GM21381 (cell line): Measurements from ENCODE around the gene OTOA.
"Not testable (repeated sequence)": the region's sequence is repeated elsewhere in the genome, so short reads cannot be mapped to it uniquely, and the experiment has no call there.

Experiments used
- ATAC-seq: cut with Tn5 transposase; IDR thresholded peaks from one replicate; pipeline ENCODE4 v1.9.1; 2021; ENCODE audit warnings: mild to moderate bottlenecking, moderate library complexity; ENCODE audit not compliant: unreplicated experiment

OTOA gene

GRCh38 chr16:21714369-21714618 is 50.5 kb downstream of the OTOA start:
- ATAC-seq: not testable (repeated sequence)

- no peak for ATAC-seq
Measured at GRCh38 chr16:21717608-21718007, 53.8 kb downstream of the OTOA start.

GRCh38 chr16:21719283-21719682 is 55.5 kb downstream of the OTOA start:
- no peak for ATAC-seq

GRCh38 chr16:21720533-21720932 is 56.8 kb downstream of the OTOA start:
- no peak for ATAC-seq

- ATAC-seq: no peak
Measured at GRCh38 chr16:21722771-21723455, 59.1 kb downstream of the OTOA start.

- ATAC-seq: no peak
Measured at GRCh38 chr16:21723532-21723931, 59.8 kb downstream of the OTOA start.

GRCh38 chr16:21727344-21727743 is 63.6 kb downstream of the OTOA start:
- ATAC-seq: no peak

- ATAC-seq: not testable (repeated sequence)
Measured at GRCh38 chr16:21731233-21731632, 67.5 kb downstream of the OTOA start.

- ATAC-seq: not testable (repeated sequence)
Measured at GRCh38 chr16:21740637-21741036, 76.9 kb downstream of the OTOA start.

GRCh38 chr16:21756192-21757079 is 92.7 kb downstream of the OTOA start:
- ATAC-seq: not testable (repeated sequence)

GRCh38 chr16:21757080-21757671 is 93.4 kb downstream of the OTOA start:
- ATAC-seq: peak; percentile 86

- not testable (repeated sequence) for ATAC-seq
Measured at GRCh38 chr16:21768280-21768679, 104.5 kb downstream of the OTOA start.

- ATAC-seq: not testable (repeated sequence)
Measured at GRCh38 chr16:21768810-21769209, 105.0 kb downstream of the OTOA start.

GRCh38 chr16:21769284-21769683 is 105.5 kb downstream of the OTOA start:
- not testable (repeated sequence) for ATAC-seq

- not testable (repeated sequence) for ATAC-seq
Measured at GRCh38 chr16:21770584-21770983, 106.8 kb downstream of the OTOA start.

GRCh38 chr16:21772547-21773206 is 108.9 kb downstream of the OTOA start:
- not testable (repeated sequence) for ATAC-seq

- not testable (repeated sequence) for ATAC-seq
Measured at GRCh38 chr16:21773207-21773553, 109.4 kb downstream of the OTOA start.

GRCh38 chr16:21780525-21780924 is 116.8 kb downstream of the OTOA start:
- ATAC-seq: not testable (repeated sequence)

- not testable (repeated sequence) for ATAC-seq
Measured at GRCh38 chr16:21790506-21790905, 126.7 kb downstream of the OTOA start.

GRCh38 chr16:21793310-21793709 is 129.5 kb downstream of the OTOA start:
- not testable (repeated sequence) for ATAC-seq

- not testable (repeated sequence) for ATAC-seq
Measured at GRCh38 chr16:21798601-21799000, 134.8 kb downstream of the OTOA start.
